Epithelial cell of prostate (primary cell): Measurements from ENCODE around the gene SCAPER.

Experiments used
- DNase-seq: peaks from one replicate; pipeline ENCODE4 v3.0.0-alpha.2; 2011; ENCODE audit warnings: low read depth, low spot score
- H3K27ac ChIP-seq: fragments of 450-650 bp; 2 replicates; pipeline ENCODE4 v1.5.1; 2017; ENCODE audit warnings: mild to moderate bottlenecking

The SCAPER gene

GRCh38 chr15:76346669-76347481 is 558.3 kb downstream of the SCAPER start:
- DNase-seq = no peak
- peak overlapping the region; percentile 63 for H3K27ac ChIP-seq

GRCh38 chr15:76345880-76346668 is 559.1 kb downstream of the SCAPER start:
- H3K27ac ChIP-seq = peak overlapping the region; percentile 63
- DNase-seq = no peak

DNA sequence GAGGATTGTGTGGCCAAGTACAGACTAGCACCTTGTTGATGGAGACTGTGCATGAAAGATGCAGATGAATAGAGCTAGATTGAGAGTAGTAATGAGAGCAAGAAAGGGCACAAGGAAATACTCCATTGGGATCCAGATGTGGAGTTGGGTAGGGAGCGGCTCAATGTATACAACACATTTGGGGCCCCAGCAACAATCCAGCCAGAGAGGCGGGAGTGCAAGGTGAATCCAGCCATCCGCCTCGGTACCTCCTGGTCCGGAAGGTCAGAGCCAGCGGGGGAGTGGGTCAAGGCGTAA is 559.6 kb downstream of the SCAPER start:
- no peak for DNase-seq
- peak overlapping the region; percentile 63 for H3K27ac ChIP-seq

DNA sequence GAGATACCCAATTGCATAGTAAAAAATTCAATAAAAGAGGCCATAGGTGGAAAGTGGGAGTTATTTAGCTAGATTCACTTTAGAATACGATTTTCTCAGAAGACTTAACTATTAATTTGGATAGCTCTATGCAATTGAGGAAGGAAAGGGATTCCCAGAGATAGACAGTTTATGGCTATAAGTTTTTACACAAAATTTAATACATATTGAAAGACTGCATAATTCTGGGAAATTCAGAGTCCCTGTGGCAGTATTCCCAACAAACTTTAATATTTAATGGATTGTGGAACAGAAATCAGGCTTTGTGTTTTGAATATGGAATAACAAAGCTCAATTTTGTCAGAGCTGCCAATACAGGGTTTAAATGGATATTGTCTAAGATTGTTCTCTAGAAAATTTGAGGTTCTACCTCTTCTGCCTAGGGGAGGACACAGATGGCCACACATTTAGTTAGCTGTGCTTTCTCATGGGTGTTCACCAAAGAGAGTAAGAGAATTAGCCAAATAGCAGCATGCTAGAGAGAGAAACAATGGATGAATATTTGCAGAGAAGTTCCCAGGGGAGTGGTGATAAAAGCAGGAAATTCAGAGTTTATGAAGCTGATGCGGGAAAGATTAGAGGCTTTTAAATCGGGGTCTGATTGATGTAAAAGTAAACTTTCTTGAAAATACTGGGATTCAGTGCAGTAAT is 560.1 kb downstream of the SCAPER start:
- DNase-seq = no peak

GRCh38 chr15:76343313-76343996 is 561.7 kb downstream of the SCAPER start:
- DNase-seq = no peak
- no peak overlapping the region for H3K27ac ChIP-seq

More for the DNA sequence above, 560.1 kb downstream of the SCAPER start:
- H3K27ac ChIP-seq = peak overlapping the region; percentile 63

- no peak overlapping the region for H3K27ac ChIP-seq
- DNase-seq = no peak
Observed at GRCh38 chr15:76342382-76343201, 562.5 kb downstream of the SCAPER start.

GRCh38 chr15:76342058-76342381 is 563.1 kb downstream of the SCAPER start:
- DNase-seq = no peak
- no peak overlapping the region for H3K27ac ChIP-seq

GRCh38 chr15:76341366-76342057 is 563.6 kb downstream of the SCAPER start:
- no peak for DNase-seq

DNA sequence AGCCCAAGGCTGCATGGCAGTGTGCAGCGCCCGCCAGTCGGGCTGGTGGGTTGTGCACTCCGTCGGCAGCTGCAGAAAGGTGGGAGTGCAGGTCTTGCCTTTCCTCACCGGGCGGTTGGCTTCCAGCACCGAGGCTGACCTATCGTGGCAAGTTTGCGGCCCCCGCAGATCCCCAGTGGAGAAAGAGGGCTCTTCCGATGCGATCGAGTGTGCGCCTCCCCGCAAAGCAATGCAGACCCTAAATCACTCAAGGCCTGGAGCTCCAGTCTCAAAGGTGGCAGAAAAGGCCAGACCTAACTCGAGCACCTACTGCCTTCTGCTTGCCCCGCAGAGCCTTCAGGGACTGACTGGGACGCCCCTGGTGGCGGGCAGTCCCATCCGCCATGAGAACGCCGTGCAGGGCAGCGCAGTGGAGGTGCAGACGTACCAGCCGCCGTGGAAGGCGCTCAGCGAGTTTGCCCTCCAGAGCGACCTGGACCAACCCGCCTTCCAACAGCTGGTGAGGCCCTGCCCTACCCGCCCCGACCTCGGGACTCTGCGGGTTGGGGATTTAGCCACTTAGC is 564.3 kb downstream of the SCAPER start:
- no peak overlapping the region for H3K27ac ChIP-seq
- DNase-seq = no peak

More at GRCh38 chr15:76341366-76342057, 563.6 kb downstream of the SCAPER start:
- H3K27ac ChIP-seq = no peak overlapping the region

DNA sequence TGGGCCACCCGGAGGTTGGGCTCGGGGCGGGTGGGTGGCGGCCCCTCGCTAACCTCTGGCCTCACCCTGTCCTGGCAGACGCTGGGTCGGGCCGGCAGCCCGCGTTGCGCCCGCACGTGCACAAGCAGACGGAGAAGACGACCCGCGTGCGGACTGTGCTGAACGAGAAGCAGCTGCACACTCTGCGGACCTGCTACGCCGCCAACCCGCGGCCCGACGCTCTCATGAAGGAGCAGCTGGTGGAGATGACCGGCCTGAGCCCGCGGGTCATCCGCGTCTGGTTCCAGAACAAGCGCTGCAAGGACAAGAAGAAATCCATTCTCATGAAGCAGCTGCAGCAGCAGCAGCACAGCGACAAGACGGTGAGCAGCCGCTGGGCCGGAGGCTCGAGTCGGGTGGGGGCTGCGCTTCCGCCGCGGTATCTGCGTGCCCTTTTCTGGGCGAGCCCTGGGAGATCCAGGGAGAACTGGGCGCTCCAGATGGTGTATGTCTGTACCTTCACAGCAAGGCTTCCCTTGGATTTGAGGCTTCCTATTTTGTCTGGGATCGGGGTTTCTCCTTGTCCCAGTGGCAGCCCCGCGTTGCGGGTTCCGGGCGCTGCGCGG is 564.8 kb downstream of the SCAPER start:
- H3K27ac ChIP-seq = no peak overlapping the region
- DNase-seq = no peak

DNA sequence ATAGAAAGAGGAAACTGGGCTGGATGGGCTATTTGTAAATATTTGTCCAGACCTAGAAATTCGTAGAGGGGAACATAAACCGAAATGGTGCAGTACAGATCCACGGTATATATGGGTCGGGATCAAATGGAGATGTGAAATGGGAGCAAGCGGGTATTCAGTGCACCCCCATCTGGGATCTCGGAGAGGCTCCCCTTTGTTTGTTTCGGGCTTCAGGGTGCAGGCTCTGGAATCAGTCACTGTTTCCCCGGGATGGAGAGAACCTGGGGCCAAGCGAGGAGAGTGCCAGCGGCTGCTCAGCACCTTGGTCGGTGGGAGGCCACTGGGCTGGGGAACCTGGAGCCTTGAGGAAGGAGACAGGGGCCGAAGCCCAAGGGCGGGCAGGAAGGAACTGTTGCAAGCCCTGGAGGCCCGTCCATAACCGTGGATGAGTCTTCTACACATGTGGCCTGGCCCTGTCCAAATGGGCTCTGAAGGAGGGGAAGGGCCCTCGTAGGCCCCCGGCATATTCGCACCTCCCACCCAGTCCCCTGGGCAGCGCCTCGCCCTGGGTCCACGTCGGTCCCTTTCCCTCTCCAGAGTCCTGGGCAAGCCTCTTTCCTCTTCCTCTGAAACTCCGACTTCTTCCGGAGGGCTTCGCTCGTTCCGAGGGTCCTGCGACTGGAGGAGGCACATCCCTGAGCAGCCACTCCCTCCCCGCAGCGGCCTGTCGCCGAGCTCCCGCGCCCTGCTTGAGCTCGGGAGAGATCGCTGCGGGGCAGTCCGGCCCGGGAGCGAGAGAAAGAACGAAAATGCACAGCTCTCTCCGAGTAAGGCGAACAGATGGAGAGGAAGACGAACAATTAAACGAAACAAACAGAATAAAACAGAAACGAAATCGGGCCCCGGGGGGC is 565.6 kb downstream of the SCAPER start:
- DNase-seq = no peak
- peak overlapping the region; percentile 8 for H3K27ac ChIP-seq

DNA sequence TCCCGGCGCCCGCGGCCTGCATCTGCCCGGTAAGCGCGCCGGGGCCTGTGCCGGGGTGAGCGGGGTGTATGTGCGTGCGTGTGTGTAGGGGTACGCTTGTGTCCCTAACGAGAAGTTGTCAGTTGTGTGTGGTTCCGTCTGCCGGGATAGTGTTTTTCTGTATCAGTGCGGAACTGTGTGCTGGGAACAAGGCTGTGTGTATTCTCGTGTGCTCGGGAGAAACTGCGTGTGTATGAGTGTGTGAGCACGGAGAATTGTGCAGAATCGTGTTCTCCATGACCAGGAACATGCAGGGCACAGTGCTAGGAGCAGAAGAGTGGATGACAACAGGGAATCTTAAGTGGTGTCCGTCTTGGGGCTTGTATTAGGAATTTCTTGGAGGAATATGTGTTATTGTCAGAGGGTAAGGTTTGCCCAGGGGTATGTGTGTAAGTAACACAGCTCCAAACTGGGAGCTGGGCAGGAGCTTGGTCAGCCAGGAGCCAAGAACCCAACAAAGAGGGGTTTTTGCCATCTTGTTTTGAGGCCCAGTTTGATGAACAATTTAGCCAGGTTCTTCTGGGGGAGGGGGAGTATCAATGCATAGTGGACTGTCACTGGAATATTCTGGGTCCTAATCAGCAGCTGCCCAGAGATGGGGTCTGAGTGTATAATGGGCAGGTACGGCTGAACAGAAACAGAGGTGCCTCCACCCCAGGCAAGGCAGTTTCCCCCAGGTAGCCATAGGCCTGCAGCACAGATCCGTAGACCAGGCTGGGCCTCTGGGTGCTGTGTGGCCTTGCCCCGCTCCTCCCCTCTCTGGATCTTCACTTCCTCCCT is 566.4 kb downstream of the SCAPER start:
- no peak for DNase-seq
- H3K27ac ChIP-seq = no peak overlapping the region

GRCh38 chr15:76337696-76338485 is 567.2 kb downstream of the SCAPER start:
- no peak for DNase-seq
- H3K27ac ChIP-seq = peak overlapping the region; percentile 91

DNA sequence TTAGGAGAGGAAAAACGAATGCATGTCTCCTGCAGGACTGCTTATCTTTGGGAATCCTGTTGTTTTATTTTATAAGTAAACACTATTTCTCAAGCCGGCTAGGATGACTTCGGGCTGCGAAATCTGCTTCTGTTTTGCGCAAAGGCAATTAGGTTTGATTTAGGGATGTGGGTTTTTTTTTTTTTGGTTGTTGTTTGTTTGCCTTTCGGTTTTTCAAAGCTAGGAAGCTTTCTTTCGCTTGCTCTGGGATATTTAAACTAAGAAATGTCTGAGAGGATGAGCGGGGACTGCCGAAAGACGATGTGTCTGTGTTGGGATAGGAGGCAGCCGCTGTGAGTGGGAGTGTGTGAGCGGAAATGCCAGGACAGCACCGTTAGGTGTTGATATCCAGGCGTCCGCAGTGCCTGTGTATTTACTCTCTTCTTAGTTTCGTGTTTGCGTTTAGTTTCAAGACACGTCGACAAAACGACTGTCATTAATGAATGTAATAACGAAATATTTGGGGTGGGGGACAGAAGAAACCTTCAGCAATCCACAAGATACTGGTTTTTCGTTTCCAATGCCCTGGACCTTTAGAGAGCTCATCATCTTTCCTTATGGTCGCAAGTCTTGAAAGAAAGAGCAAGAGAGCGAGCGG is 568.0 kb downstream of the SCAPER start:
- DNase-seq = no peak
- peak overlapping the region; percentile 91 for H3K27ac ChIP-seq

DNA sequence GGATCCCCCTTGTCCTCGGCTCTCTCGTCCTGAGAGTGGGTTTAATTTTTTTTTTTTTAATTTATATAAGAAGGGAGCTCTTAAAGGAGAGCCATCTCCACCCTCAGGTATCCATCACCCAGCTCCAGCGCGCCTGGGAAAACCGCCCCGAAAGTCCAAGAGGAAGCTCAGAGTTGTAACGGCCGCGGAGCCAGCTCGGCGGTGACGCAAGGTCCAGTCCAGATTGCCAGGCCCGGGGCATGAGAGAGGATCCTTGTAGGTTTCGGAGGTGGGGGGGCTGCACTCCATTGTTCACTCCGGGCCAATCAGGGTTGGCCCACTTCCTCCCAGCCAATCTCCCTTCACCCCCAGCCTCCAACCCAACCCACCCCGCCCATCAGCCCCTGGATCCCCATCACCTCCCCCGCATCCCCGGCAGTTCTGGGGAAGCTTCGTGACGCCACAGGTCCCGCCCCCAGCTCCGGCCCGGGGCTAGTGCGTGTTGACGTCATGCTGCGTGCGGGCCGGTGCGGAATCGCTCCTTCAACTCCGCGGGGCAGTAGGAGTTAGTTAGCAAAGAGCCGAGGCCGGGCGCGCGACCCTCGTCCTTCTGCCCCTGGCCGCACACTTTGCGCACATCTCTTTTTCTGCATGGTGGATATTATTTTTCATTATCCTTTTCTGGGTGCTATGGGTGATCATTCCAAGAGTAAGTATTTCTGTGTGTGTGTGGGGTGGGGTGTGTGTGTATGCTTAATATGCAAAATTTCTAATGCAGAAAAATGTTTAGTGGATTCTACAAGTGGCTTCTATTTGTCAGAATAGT is 568.7 kb downstream of the SCAPER start, which contains the start of gene ISL2:
Gene ISL2, plus strand, starts transcription at position 520 of the 805 bp plus-strand sequence. Its CDS starts 111 bp downstream, at position 631.
- H3K27ac ChIP-seq = peak within 1 kb of the TSS; percentile 91
- DNase-seq = peak; percentile 73
